Lung microvascular endothelial cell (primary cell): ENCODE measurements around the gene CNTNAP5. TPM values are rescaled to one million over a fixed set of nuclear protein-coding genes. Genes with fewer than 3 reads are reported as not detected.

Experiments
- DNase-seq, 2 donors: peaks; one replicate each; pipeline versions ENCODE4 v3.0.0 to v3.0.0-alpha.2; 2010; ENCODE audit warnings: low read depth in 2 of 2
- total RNA-seq: library from RNA; depleted of rRNA; stranded (reverse); fragments of >200 nt; gene quantifications from 2 replicates; pipeline ENCODE4 v1.2.1, GENCODE V29; 2014

The CNTNAP5 gene
- not detected in 2 replicates for total RNA-seq

- peak; percentile 38 to 41 for DNase-seq
These were observed at the start of gene CNTNAP5 for GRCh38 chr2:124025171-124025580. TSS of gene CNTNAP5 (plus strand) at chr2:124025287. CDS start at chr2:124025651, 364 bp downstream.

DNA sequence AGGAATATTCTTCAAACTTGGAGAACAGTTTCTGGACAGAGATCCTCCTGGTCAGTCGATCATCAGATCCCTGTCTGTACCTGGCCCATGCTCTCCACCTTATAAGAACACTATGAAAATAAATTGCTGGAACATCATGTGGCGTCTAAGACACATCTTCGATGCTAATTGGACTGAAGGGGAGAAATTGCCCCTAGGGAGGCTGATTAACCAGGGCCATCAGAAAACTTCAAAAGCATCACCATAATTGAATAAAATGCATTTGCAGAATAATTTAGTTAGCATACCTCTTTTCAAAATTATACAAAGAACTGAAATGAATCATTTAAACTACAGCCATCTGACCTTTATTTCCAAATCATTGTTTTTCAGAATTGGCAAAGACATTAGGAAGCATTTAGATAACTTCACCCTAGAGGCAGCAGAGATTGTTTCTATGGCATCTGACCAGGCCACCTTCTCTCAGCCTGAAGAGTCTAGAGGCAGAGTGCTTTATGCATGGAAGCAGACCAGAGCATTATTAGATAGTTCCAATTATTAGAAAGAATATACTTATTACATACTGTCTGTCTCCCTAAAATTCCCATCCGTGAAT, 48.9 kb upstream of the CNTNAP5 start:
- no peak for DNase-seq

- DNase-seq: peak; percentile 37 to 53
These were observed 31.3 kb upstream of the CNTNAP5 start for GRCh38 chr2:123993728-123994323.

GRCh38 chr2:123999681-124000080, 25.4 kb upstream of the CNTNAP5 start:
- DNase-seq: no peak

- DNase-seq: no peak
These were observed 23.2 kb upstream of the CNTNAP5 start for GRCh38 chr2:124001696-124002430.

- DNase-seq: no peak
These were observed 6.2 kb upstream of the CNTNAP5 start for GRCh38 chr2:124018890-124019289.

- no peak for DNase-seq
These were observed 421 bp upstream of the CNTNAP5 start for GRCh38 chr2:124024561-124025170.

- DNase-seq: no peak
These were observed 876 bp downstream of the CNTNAP5 start for GRCh38 chr2:124025891-124026434.

DNA sequence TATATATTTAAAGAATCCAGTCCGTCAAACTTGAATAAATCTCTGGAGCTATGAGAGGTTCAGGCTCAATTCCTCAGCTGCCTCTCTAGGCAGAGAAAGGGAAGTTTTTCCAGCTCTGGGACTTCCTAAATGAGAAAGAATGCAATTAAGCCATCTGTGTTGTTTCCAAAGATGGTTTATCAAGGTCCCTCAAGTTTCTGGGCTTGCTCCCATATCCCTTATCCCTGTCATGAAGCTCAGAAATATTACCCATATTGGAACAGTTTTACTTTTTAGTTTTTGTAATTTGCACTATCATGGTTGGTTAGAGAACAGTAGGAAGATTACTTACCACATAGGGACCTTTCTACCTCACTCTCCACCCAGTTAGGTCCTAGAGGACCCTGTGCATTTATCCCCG, 1.4 kb downstream of the CNTNAP5 start:
- no peak for DNase-seq

- peak; percentile 55 to 59 for DNase-seq
These were observed 2.1 kb downstream of the CNTNAP5 start for GRCh38 chr2:124027182-124027581.

- DNase-seq: no peak
These were observed 7.7 kb downstream of the CNTNAP5 start for GRCh38 chr2:124032799-124033198.

DNA sequence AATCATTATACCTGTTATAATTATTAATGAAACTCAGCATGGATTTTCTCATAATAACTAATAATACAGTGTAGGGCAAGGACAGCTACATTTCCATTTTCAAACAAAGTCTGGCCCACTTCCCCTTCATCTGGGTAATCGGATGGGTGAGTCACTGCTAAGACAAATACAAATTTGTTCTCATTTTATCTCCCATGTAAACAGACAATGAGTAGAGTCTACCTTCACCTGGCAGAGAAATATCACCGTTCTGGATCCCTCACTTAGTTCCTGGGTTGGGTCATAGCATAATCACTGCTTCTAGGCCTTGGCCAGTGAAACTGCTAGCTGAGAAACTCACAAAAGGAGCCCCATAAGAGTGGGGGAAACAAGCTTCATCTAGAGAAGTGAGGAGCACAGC, 9.2 kb downstream of the CNTNAP5 start:
- DNase-seq: no peak

- no peak for DNase-seq
These were observed 9.9 kb downstream of the CNTNAP5 start for GRCh38 chr2:124035001-124035400.

GRCh38 chr2:124039032-124039431, 13.9 kb downstream of the CNTNAP5 start:
- DNase-seq: no peak

GRCh38 chr2:124039762-124040291, 14.7 kb downstream of the CNTNAP5 start:
- no peak for DNase-seq

DNA sequence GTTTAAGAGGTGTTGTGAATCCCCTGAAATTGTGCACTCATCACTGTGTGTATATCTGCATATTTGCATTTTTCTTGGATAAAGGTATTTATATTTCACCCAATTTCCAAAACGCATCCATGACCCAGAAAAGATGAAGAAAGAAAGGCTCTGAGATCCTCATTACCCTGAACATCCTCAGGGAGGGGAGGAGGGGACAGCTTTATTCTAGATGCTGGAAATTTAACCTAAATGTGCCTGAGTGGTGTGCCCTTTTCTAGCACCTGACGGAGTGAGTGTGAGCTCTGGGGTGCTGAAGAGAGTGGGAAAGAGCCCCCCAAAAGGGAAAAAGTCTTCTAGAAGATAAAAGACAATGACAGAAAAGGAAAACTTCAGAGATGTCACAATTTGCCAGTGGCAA, 20.8 kb downstream of the CNTNAP5 start:
- no peak for DNase-seq

GRCh38 chr2:124046332-124046731, 21.2 kb downstream of the CNTNAP5 start:
- no peak for DNase-seq

- no peak for DNase-seq
These were observed 23.0 kb downstream of the CNTNAP5 start for GRCh38 chr2:124048102-124048501.

DNA sequence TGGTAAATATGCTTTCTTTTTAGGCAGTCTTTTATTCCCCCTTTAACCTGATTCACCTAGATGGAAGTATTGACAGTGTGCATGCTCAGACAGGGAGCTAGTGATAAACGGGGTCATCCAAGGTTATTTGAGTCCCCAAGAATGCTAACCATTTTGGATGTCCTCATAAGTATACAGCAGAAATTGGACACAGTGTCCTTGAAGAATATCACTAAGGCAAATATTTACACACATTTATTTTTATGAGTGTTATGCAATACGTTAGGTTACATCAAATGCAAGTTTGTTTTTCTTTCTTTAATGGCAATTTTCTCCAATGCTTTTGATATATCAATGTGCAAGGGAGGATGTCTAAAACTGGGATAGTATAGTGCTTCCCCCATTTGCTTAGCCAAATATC, 23.6 kb downstream of the CNTNAP5 start:
- no peak for DNase-seq

DNA sequence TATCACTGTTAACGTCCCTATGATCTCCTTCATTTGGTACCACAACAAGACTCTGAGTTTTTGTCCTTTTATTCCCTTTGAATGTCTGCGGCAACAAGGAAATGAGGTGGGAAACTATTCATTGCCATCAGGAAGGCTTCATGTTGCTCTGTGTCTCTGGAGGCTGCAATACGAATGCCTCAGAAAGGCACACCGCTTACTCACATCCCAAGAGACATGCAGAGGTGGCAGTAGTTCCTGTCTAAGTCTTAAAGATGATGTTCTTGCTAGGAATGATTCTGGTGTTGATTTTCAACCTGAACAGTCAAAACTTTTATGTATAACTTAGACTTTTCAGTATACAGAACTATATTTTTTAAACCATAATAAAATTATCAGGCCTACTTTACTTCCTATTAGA, 24.0 kb downstream of the CNTNAP5 start:
- DNase-seq: no peak

GRCh38 chr2:124050833-124051497, 25.9 kb downstream of the CNTNAP5 start:
- no peak for DNase-seq
